Uterus (tissue), 2 donors: ENCODE measurements around the gene TRIM17.

Experiments used
- POLR2A ChIP-seq, 2 donors: fragments of 450-650 bp; IDR thresholded peaks; one replicate each; pipeline ENCODE4 v1.6.1; 2016; ENCODE audit warnings: antibody characterized with exemption in 2 of 2, mild to moderate bottlenecking in 1 of 2, moderate library complexity in 1 of 2
- TF ChIP-seq, protein P1 (sequence below), 4 experiments: fragments of 200-600 bp in 2 of 4; fragments of 450-650 bp in 2 of 4; sonication (generic) in 2 of 4; IDR thresholded peaks; one replicate each; pipeline ENCODE4 v1.5.1; 2016 to 2019; ENCODE audit warnings: antibody characterized with exemption in 4 of 4, mild to moderate bottlenecking in 2 of 4, moderate library complexity in 1 of 4

GRCh38 chr1:228452194-228453021, 35.7 kb upstream of the TRIM17 start:
- TF ChIP-seq, protein P1, sequence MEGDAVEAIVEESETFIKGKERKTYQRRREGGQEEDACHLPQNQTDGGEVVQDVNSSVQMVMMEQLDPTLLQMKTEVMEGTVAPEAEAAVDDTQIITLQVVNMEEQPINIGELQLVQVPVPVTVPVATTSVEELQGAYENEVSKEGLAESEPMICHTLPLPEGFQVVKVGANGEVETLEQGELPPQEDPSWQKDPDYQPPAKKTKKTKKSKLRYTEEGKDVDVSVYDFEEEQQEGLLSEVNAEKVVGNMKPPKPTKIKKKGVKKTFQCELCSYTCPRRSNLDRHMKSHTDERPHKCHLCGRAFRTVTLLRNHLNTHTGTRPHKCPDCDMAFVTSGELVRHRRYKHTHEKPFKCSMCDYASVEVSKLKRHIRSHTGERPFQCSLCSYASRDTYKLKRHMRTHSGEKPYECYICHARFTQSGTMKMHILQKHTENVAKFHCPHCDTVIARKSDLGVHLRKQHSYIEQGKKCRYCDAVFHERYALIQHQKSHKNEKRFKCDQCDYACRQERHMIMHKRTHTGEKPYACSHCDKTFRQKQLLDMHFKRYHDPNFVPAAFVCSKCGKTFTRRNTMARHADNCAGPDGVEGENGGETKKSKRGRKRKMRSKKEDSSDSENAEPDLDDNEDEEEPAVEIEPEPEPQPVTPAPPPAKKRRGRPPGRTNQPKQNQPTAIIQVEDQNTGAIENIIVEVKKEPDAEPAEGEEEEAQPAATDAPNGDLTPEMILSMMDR (IDR thresholded peaks at IDR 0.05): no peak
- no peak for TF ChIP-seq POLR2A (IDR thresholded peaks at IDR 0.05)
